Myocyte (in vitro differentiated cells): ENCODE measurements around the gene CMSS1. TPM values are rescaled to one million over a fixed set of nuclear protein-coding genes. Genes with fewer than 3 reads are reported as not detected.
A peak's percentile ranks its signal among the peaks of the same experiment; 100 is the strongest.
"Not testable (repeated sequence)": the region's sequence is repeated elsewhere in the genome, so short reads cannot be mapped to it uniquely, and the experiment has no call there.

Experiments
- DNase-seq: peaks from one replicate; pipeline ENCODE4 v3.0.0-alpha.2; 2012; ENCODE audit warnings: low read depth
- total RNA-seq: library from RNA; depleted of rRNA; stranded (reverse); fragments of >200 nt; gene quantifications from 2 replicates; pipeline ENCODE4 v1.2.3, GENCODE V29; 2014

Gene CMSS1
- total RNA-seq, 1 donor from 2014 or later, result 27.2 TPM

DNA sequence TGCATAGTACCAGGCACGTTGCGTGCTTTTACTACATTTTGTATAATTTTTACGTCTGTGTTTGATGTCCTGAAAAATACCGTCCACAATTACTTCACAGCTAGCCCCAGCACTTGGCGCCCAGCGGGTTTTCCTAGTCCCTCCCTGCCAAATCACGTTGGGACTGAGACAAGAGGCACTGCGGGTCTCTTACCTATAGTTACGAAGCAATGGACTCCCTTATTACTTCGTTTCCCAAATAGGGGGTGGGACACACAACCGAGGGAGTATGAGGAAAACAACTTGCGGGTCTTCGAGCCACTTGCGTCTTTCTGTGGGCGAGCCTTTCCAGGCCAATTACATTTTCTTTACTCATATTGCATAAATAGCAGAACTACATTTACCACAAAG, 620 bp upstream of the CMSS1 start:
- DNase-seq, result no peak

DNA sequence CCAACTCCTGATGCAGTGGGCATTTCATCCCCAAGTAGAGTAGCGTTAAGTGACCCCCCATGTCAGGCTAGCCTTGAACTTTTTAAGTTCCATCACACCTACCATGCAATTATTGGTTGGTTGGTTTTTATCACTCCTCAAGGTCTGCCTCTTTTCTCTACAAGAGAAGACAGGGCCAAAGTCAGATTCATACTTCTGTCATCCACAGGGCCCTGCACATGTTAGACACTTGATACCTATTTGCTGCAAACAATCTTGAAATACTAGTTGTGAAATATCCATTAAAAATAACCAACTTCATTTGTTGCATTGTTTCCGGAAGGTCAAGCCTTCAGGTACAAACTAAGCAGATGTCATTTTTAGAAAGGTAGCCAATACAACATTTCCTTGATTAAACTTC, 1.2 kb downstream of the CMSS1 start:
- no peak for DNase-seq

DNA sequence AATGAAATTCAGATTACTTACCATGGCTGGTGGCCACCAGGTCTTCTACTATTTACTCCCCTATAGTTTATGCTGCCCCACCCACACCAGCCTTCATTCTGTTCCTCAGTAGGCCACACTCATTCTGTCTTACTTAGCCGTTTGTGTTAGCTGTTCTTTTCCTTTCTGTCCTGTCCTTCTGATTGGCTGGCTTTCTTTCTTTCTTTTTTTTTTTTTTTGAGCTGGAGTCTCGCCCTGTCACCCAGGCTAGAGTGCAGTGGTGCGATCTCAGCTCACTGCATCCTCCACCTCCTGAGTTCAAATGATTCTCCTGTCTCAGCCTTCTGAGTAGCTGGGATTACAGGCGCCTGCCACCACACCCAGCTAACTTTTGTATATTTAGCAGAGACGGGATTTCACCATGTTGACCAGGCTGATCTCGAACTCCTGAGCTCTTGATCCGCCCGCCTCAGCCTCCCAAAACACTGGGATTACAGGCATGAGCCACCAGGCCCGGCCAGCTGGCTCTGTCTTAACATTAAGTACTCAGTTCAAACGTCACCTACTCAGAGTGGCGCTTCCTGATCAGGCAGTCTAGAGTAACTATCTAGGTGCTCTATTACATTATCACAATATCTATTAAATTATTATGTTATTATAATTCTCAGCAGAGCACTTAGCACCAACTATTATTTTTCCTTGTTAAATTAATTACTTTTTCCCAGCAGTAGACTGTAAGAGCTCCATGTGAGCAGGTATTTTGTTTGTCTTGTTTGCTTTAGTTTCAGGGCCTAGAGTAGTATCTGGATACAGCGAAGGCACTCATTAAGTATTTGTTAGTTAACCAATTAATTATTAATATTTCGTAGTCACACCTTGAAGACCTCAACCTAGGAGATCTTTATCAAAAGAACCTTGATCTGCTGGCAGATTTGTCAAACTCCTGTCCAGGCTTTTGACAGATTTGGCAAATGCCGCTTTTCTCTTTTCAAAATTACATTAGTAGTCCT, 6.4 kb downstream of the CMSS1 start:
- DNase-seq, result no peak

DNA sequence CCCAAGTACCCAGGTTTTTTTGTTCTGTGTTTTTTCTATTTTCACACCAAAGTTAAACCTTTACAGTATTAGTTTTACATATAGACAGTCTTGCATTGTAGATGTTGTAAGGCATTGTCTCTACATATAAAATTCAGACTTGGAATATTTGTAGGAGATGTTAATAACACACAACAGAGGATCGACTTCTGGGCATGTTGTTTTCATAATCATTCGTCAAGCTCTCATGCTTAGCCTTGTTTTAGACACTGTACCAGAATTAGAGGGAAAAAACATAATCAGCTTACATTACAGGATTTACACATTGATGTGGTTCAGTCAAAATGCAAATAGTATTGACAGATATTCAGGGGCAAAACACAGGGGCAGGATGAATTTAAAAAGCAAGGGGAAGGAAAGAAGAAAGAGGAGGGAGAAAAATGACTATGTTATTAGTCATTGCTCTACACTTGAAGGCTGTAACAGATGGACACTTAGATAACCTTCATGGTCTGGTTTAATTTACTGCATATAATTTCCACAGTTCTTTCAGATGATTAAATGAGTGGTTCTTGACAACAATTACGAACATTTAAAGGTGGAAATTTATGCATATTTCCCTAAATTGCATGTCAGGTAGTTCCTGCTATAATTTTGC, 7.5 kb downstream of the CMSS1 start:
- DNase-seq, result peak; percentile 39

DNA sequence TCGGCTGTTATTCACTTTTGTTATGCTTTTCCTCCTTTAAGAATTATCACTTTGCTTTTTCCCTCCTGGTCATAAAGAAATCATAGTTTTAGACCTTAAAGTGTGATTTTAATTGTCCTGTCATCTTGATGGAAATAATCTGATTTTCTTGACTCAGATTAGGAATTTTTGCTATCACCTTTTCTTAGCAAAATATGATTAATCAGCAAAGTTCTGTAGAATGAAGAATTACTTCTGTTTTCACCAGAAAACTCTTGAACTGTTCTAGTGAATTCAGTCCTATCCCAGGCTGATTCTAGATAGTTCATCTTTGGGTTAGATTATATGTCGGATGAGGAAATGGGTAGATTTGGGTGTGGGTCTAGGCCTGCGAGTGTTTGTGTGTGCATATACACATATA, 12.2 kb downstream of the CMSS1 start:
- DNase-seq, result no peak

DNA sequence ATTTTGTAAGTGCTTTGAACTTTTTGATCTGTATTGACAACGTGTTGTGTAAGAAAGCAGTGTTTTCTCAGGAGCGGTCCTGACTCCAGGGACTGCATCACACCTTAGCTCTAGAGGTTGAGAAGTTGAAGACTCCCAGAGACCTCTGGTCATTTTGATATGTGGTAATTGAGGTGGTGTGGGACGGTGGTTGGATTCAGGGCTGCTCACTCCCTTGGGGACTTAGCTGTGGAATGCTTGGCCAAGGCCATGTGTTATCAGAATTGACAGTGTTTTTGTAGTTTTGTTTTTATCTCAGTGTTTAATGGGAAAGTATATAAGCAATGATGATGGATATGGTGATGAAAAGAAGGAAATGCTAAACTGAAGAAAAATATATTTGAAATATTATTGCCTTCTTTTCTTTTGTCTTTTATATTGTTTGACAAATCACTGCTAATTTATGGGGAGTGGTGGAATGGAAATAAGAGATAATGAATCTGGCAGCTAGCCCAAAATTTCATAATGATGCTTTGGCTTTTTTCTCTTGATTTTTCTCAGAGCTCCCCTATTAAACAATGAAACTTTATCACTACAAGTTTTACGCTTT, 16.0 kb downstream of the CMSS1 start:
- peak; percentile 33 for DNase-seq

DNA sequence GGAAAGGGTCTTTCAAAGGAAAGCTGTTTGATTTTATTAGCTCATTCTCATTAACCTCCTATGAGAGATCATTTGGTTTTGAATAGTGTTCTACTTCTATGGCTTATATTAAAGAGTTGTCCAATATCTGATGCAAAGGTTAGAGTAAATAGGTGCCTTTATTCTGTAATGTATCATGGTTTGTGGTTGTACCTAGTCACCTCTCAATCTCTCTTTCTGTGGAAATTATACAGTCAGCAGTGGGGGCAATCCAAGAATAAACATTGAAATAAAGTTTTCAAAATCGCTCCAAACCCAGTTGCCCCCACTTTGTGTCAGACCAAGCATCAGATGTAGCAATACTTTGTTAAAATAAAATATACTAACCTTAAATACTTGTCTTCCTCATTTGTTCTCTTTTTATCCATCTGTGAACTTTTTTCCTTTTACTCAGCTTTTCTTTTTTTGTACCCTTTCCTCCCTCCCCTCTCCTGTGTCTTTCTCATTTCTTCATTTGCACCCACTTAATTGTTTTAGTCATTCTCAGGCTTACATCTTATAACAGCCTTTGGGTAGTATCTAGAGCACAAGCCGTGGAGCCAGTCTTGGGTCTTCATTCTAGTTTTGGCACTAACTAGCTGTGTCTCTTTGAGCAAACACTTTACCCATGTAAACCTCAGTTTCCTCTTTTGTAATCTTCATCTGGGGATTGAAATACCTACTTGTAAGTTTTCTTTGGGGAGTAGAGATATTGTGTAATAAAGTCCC, 16.7 kb downstream of the CMSS1 start:
- DNase-seq, result no peak

DNA sequence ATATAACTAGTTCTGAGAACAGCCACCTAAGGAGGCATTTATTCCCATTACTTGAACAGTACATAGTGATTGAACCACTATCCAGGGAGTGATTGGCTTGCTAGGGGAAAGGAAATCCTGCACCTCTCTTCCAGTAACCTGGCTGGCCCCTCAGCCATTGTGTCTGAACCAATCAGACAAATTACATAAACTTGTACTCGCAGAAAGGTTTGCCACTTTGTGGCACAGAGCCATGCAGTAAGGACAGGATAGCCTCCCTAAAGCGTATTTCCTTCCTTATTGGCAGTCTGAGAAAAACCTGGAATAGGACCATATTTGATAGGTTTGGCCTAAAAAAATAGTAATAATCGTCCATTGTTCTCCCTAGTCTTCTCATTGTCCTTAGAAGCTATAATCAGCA, 19.0 kb downstream of the CMSS1 start:
- DNase-seq, result no peak

DNA sequence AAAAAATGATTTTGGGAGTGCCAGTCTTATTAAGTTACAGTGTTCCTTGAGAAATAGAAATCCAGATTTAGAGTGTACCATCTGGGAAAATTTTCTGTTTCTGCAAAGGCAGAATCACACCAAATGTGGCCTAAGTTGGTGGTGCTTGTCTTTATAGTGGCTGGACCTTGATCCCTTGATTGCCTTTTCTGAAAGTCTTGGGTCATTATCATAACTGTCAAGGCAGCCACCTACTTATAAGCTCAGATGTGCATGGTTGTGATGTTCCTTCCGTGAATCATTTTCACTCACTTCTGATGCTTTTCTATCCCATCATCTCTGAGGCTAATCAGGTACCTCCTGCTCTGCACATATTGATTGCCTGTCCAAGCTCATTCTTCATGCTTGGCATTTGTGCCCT, 20.1 kb downstream of the CMSS1 start:
- no peak for DNase-seq

DNA sequence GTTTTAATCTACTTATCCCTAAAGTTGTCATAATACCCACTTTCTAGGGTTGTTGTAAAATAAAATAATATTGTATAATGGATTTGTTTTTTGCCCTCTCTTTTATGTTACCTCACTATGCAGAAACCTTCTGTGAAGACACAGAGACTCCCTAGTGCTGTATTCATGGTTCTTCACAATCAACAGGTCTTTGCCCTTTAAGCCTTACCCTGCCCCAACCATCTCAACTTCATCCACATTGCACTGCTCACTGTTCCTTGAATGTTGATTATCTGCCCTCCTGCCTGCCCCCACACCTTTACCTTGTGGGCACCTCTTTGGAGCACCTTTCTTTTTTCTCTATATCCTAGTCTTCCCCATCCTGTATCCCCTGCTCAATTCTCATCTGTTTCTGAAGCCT, 21.1 kb downstream of the CMSS1 start:
- DNase-seq, result no peak

DNA sequence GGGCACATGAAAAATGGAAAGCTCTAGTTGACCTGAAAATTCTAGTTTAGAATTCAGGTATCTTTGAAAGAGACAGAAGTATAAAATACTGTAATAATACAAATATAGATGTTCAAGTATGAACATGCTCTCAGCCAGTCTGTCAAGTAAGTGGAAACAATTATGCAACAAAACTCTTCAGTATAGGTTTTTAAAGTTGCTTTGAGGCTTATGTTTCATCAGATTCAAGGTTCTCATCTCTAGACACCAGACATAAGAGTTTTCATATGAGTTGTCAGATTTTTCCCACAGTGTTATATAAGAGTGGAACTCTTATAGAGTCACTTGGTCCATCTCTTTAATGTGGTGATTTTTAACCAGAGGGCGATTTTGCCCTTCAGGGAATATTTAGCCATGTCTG, 22.0 kb downstream of the CMSS1 start:
- DNase-seq, result no peak

DNA sequence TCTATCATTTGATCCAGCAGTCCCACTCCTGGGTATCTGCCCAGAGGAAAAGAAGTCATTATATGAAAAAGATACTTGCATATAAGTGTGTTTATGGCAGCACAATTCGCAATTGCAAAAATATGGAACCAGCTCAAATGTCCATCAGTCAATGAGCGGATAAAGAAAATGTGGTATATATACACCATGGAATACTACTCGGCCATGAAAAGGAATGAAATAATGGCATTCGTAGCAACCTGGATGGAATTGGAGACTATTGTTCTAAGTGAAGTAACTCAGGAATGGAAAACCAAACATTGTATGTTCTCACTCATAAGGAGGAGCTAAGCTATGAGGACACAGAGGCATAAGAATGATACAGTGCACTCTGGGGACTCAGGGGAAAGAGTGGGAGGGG, 24.3 kb downstream of the CMSS1 start:
- DNase-seq, result not testable (repeated sequence)

DNA sequence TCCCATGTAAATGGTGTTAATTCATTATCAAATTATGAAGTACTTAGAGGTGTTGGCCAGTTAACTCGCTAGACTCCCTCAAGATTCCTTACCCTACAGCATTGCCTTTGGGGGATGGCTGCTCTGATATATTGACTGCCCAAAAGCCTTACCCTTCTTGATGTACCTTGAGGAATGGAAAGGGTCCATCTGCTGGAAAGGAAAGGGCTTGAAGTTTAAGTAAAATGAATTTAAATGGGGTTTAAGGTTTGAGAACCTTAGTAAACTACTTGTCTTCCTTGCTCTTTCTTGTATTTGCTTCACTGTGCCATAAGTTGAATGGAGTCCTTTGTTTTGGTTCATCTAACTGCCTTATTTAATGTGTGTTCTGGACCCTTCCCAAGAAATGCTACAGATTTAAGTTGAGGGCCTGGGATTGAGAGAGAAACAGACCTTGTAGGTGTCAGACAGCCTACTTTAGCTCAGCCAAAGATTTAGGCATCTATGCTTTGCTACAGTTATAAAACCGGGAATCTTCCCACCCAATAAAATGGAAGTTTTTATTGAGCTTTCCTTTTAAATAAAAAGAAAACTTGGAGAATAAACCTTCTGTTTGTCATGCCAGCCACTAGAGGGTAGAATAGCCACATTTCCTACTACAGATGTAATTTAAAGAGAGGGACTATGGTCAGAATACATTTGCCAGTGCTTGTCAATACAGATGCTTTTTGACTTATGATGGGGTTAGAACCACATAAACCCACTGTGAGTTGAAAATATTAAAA, 25.3 kb downstream of the CMSS1 start:
- DNase-seq, result peak; percentile 59

DNA sequence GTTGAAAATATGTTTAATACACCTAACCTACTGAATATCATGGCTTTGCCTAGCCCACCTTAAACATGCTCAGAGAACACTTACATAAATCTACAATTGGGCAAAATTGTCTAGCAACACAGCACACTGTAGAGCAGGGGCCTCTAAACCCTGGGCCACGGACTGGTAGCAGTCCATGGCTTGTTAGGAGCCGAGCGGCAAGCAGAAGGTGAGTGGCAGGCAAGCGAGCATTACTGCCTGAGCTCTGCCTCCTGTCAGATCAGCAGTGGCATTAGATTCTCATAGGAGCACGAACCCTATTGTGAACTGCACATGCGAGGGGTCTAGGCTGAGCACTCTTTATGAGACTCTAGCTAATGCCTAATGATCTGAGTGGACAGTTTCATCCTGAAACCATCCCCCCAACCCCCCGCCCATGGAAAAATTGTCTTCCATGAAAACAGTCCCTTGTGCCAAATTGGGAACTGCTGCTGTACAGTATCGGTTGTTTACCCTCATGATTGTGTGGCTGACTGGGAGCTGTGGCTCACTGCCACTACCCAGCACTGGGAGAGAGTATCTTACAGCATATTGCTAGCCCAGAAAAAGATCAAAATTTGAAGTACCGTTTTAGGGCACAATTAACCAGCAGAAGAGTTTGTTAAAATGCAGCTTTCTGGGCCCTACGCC, 26.1 kb downstream of the CMSS1 start:
- no peak for DNase-seq

DNA sequence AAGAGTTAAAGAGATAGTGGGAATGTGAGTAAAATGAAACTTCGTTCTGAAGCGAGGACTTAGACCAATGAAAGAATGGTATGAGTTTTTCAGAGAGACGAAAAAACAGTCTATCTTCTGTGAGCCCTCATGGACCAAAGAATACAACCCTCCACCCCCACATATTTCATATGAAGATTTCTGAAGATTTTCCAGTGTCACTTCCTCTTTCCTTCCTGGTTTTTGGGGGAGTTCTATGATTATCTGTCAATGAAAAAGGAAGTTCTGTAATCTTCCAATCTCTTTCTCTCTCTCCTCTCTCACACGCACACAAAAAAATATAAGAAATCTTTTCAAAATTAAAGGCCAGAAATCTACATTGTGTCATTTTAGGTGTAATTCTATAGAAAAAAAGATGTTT, 27.7 kb downstream of the CMSS1 start:
- no peak for DNase-seq

DNA sequence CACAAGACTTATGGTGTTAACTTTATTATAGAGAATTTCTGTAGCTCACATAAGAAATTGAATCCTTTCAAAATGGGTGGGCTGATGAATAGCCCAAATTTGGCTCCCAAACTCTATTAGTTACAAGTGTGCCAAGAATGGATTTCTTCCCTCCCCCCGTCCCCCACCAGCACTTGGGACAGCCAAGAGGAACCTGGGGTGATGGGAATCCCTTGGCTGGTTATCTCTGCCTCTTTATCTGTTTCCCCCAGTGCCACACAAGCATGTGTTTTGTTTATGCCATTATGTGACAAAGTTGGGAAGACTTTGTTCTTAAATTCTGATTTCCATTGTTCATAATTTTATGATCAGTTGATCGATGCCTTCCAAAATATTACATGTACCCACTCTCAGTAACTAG, 28.3 kb downstream of the CMSS1 start:
- no peak for DNase-seq

DNA sequence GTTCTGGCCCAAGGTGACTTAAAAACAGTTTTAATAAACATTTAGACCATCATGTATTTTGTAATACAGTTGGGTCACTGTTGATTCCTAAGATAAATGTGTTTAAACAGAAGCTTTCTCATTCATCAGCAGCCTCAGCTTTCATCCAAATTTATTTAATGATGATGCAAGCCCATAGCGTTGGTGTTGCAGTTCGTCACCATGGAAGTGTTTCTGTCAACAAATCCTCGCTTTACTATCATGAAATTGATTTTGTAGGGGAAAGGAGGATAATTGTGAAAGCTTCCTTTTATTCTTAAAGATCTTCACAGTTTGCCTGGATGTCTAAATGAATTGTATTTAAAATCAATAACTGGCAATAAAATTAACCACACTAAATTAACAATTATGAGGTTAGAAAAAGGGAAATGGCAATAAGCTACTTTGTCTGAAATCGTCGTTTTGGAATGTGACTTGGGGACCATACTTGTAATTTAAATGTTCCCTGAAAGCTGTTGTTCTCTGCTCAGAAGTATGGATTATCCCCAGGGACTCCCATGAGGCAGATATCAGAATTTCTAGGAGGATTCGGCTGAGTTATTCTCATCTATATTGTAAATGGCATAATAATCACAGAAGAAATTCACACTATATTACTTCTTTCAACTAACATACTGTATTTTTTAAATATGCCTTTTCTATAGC, 29.0 kb downstream of the CMSS1 start:
- no peak for DNase-seq

DNA sequence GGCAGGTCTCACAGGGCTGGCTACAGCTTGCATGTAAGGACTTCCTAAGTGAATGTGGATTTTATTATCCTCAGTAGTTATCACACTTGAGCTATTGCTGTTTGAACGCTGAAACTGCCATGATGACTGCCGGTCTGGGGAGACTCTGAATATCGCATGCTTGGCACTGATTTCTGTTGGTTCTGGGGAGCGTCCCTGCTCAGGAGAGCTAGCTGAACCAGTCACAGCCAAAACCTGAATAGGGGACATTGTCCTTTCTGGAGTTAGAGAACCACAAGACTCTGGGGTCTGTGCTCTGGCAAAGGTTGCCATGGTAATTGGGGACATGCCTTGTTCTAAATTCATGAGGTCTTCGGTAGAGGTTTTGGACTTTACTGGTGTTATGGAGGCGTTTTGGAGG, 30.8 kb downstream of the CMSS1 start:
- no peak for DNase-seq

DNA sequence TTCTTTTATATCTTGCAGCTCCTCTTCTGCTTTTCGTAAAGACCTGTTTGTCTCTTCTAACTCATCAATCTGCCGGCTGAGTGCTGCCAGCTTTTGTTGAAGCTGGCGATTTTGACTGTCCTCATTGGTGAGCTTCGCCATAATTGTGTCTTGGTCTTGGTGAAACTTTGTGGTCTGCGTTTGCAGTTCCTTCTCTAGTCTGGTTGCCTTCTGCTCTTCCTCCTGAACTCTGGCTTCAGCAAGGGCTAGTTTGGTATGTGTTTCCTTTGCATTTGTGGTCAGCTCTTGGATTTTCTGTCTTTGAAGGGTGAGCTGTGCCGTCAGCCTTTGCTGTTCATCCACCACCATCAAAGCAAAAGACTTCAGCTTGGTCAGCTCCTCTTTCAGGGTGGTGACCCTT, 32.9 kb downstream of the CMSS1 start:
- DNase-seq, result no peak

DNA sequence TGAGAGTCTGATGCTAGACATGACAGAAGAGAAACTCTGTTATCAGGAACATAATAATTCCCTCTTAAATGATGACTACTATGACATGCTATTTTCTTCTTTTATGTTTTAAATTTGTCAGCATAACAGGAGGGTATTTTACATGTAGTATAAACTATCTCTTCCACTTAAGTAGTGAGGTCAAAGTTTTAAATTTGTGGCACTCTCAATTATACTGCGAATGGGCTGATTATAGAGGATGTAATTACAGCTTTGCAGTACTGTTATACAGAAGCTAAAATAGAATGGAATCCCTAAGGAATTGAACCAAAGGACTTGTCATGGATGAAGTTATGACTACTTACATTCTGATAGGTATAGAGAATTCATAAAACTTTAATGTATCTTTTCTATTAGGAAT, 34.3 kb downstream of the CMSS1 start:
- DNase-seq, result no peak
